LNCAP (cell line): Measurements from ENCODE around the gene GAL.

ENCODE experiments used
- CTCF ChIP-seq: fragments of 450-650 bp; IDR thresholded peaks from 2 replicates; pipeline ENCODE4 v1.5.1; 2017; ENCODE audit warnings: mild to moderate bottlenecking

The GAL gene

GRCh38 chr11:68658097-68658496 is 26.2 kb upstream of the GAL start:
- TF ChIP-seq CTCF = no peak

- no peak for TF ChIP-seq CTCF
Observed at GRCh38 chr11:68658661-68659060, 25.7 kb upstream of the GAL start.

DNA sequence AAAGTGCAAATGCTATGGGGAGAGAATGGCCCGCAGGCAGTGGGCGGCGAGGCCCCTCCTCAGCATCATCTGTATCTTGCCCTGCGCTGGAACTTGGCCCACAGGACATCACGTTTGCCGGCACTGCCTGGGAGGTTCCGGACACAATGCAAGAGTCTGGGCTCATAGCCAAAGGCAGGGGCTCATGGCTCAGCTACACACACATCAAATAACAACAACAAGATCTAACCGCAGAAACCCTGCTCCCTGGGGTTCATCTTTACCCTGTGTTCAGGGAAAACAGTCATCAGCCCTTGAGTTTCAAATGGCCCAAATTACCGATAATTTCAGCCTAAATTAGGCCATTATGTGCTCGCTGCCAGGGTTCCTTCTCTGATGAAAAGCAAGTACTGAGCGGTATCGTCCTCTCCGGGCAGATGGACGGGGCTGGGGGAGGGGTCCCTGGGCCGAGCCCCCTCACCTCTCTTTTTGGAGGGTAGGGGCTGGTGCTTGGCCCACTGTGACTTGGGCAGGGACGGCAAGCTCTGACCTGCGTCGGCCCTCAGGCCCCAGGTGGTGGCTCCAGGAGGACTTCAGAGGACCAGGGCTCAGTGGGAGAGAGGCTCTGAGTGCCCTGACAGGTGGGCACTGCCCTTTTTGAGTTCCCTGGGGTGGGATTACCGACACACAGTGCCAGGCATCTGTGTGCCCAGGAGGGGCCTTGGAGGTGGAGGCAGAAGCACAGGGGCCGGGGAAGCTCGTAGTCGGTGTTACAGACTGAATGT is 25.0 kb upstream of the GAL start:
- no peak for TF ChIP-seq CTCF

GRCh38 chr11:68660066-68660810 is 24.1 kb upstream of the GAL start:
- no peak for TF ChIP-seq CTCF

- no peak for TF ChIP-seq CTCF
Observed at GRCh38 chr11:68661014-68661413, 23.3 kb upstream of the GAL start.

GRCh38 chr11:68661697-68662603 is 22.4 kb upstream of the GAL start:
- TF ChIP-seq CTCF = no peak

DNA sequence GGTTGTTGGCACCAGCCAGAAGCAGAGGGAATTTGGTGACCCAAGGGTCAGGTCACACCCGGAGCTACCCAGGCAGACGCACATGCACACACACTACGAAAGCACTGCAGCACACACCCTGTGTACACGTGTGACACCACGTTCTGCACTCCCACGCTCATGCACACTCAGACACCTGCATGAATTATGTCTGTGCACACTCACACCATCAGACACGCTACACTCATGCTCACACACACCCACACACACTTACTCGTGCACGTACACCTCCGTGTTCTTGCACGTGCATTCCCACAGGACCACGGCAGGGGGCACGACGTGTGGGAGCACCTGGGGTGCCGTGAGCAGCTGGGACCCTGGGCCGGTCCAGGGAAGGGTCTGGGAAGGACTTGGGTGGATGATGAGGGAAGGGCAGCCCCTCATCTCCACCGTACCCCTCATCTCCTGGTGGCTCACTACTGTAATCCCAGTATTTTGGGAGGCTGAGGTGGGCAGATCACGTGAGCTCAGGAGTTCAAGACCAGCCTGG is 20.8 kb upstream of the GAL start:
- no peak for TF ChIP-seq CTCF
